Fibroblast of the aortic adventitia (primary cell): ENCODE results near the gene FAM131C. TPM values are rescaled to one million over a fixed set of nuclear protein-coding genes. Genes with fewer than 3 reads are reported as not detected.

Source experiments
- DNase-seq: peaks from one replicate; pipeline ENCODE4 v3.0.0-alpha.2; 2010; ENCODE audit warnings: low read depth
- H3K4me3 ChIP-seq: 2 replicates; pipeline ENCODE4 v1.5.1; 2011; ENCODE audit warnings: low read depth, mild to moderate bottlenecking, control low read depth, low read length, moderate library complexity
- CTCF ChIP-seq: IDR thresholded peaks from 2 replicates; pipeline ENCODE4 v1.5.1; 2011; ENCODE audit warnings: mild to moderate bottlenecking, low read length, control low read depth, inconsistent platforms; ENCODE audit not compliant: insufficient read depth
- total RNA-seq: library from RNA; depleted of rRNA; stranded (reverse); fragments of >200 nt; gene quantifications from 2 replicates; pipeline ENCODE4 v1.2.3, GENCODE V29; 2012; ENCODE audit warnings: low replicate concordance

The FAM131C gene
- total RNA-seq, 1 donor, result 0.63 TPM

GRCh38 chr1:16101623-16102022 is 28.2 kb upstream of the FAM131C start:
- no peak overlapping the region for H3K4me3 ChIP-seq
- no peak for DNase-seq
- TF ChIP-seq CTCF, result no peak

GRCh38 chr1:16099412-16099811 is 26.0 kb upstream of the FAM131C start:
- TF ChIP-seq CTCF, result no peak
- no peak overlapping the region for H3K4me3 ChIP-seq
- DNase-seq, result no peak

GRCh38 chr1:16095447-16095846 is 22.0 kb upstream of the FAM131C start:
- H3K4me3 ChIP-seq, result no peak overlapping the region
- no peak for TF ChIP-seq CTCF
- DNase-seq, result no peak

GRCh38 chr1:16094453-16095158 is 21.2 kb upstream of the FAM131C start:
- no peak for TF ChIP-seq CTCF
- DNase-seq, result no peak
- H3K4me3 ChIP-seq, result no peak overlapping the region

- no peak for DNase-seq
- H3K4me3 ChIP-seq, result no peak overlapping the region
- TF ChIP-seq CTCF, result no peak
Measured at GRCh38 chr1:16093611-16094010, 20.2 kb upstream of the FAM131C start.

- DNase-seq, result no peak
- TF ChIP-seq CTCF, result no peak
- no peak overlapping the region for H3K4me3 ChIP-seq
Measured at GRCh38 chr1:16092923-16093511, 19.6 kb upstream of the FAM131C start.
